ENCODE data around the gene STK16.

DNA sequence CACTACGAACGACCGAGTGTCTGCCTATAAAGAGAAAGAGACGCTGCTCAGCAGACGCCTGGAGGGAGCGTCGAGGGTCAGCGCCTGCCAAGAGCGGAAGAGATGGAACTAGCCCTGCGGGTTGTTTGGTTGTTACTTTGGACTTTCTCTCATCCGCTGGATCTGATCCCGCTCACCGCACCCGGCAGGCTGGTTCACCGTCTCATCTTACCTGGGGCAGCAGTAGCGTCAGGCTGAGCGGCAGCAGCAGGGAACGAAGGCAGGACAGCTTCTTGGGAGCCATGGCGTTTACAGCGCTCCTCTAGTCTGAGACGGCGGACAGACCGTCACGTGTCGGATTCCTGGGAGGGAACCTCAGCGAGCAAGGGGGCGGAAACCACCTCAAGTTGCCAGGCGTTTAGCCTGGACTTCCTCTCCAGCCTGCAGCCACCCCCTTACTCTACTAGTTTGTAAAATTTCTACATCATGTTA lies 2.0 kb upstream of the STK16 start:
- TF ChIP-seq, protein P1, sequence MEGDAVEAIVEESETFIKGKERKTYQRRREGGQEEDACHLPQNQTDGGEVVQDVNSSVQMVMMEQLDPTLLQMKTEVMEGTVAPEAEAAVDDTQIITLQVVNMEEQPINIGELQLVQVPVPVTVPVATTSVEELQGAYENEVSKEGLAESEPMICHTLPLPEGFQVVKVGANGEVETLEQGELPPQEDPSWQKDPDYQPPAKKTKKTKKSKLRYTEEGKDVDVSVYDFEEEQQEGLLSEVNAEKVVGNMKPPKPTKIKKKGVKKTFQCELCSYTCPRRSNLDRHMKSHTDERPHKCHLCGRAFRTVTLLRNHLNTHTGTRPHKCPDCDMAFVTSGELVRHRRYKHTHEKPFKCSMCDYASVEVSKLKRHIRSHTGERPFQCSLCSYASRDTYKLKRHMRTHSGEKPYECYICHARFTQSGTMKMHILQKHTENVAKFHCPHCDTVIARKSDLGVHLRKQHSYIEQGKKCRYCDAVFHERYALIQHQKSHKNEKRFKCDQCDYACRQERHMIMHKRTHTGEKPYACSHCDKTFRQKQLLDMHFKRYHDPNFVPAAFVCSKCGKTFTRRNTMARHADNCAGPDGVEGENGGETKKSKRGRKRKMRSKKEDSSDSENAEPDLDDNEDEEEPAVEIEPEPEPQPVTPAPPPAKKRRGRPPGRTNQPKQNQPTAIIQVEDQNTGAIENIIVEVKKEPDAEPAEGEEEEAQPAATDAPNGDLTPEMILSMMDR (IDR thresholded peaks at IDR 0.05), result no peak
- TF ChIP-seq POLR2A (IDR thresholded peaks at IDR 0.05), result no peak
